IPS-20b (cell line): ENCODE results near the gene PDIA6.

ENCODE experiments used
- H3K27ac ChIP-seq: one replicate; pipeline ENCODE4 v1.5.1; 2013; ENCODE audit warnings: low read length
- H3K27me3 ChIP-seq: 2 replicates; pipeline ENCODE4 v1.6.1; 2013; ENCODE audit warnings: mild to moderate bottlenecking, low read length, inconsistent platforms; ENCODE audit not compliant: insufficient read depth
- H3K36me3 ChIP-seq: 2 replicates; pipeline ENCODE4 v1.6.1; 2013; ENCODE audit warnings: low read depth, mild to moderate bottlenecking, inconsistent platforms, low read length, moderate library complexity; ENCODE audit not compliant: insufficient read depth
- H3K4me1 ChIP-seq: 2 replicates; pipeline ENCODE4 v1.6.1; 2013; ENCODE audit warnings: mild to moderate bottlenecking, control low read depth, inconsistent platforms, low read length, moderate library complexity; ENCODE audit not compliant: insufficient read depth
- H3K4me3 ChIP-seq: 2 replicates; pipeline ENCODE4 v1.5.1; 2013; ENCODE audit warnings: mild to moderate bottlenecking, low read length, inconsistent platforms
- H3K9ac ChIP-seq: 2 replicates; pipeline ENCODE4 v1.6.1; 2013; ENCODE audit warnings: low read depth, mild to moderate bottlenecking, inconsistent platforms, low read length, moderate library complexity
- H3K9me3 ChIP-seq: 2 replicates; pipeline ENCODE4 v1.6.1; 2013; ENCODE audit warnings: mild to moderate bottlenecking, low read depth, low read length, inconsistent platforms; ENCODE audit not compliant: insufficient read depth

PDIA6 gene

DNA sequence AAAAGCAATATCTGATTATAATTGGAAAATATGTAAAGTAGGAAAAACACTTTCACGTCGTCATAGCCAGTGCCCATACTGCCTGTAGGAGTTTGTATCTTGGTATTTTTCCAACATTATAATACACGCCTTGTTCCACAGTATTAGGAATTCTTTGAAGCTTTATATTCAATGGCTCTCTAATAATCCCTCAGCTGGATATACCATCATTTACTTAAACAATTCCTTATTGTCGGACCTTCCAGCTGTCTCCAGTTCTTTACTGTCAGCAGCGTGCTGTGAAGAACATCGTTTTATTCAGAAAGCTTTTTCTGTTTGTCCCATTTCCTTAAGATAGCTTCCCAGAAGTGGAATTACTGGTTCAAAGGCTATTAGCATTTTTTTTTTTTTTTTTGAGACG is 59.4 kb downstream of the PDIA6 start:
- no peak overlapping the region for H3K27ac ChIP-seq
- no peaks in the 10 kb centered on the region for H3K27me3 ChIP-seq
- H3K4me3 ChIP-seq = no peak overlapping the region
- H3K4me1 ChIP-seq = no peaks in the 10 kb centered on the region
- H3K9ac ChIP-seq = no peak overlapping the region
- H3K9me3 ChIP-seq = no peaks in the 10 kb centered on the region
- no peaks in the 10 kb centered on the region for H3K36me3 ChIP-seq

DNA sequence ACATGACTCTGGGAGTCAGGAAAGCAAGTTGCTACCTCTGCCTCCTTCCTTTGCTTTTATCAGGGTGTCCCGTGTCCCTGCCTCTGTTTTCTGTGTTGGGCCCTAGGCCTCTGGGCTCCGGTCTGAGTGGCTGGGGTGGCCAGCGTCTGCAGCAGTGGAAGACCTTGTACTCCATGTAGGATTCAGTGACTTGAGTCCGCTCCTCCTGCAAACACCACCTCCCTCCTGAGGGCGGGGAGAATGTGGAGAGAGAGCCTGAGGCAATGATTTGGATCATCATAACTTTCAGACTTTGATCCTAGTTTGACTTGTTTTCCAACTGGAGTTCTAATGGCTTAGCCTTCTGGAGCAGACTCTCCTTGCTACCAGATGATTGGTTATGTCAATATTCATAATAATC is 60.3 kb downstream of the PDIA6 start:
- Histone ChIP-seq H3K27me3 (no peaks in the 10 kb centered on the region), H3K9me3 (no peaks in the 10 kb centered on the region), H3K4me3 (no peak overlapping the region), H3K4me1 (no peaks in the 10 kb centered on the region), H3K9ac (no peak overlapping the region), H3K36me3 (no peaks in the 10 kb centered on the region), H3K27ac (no peak overlapping the region)

- Histone ChIP-seq H3K4me3 (no peak overlapping the region), H3K27ac (no peak overlapping the region), H3K9me3 (no peaks in the 10 kb centered on the region), H3K36me3 (no peaks in the 10 kb centered on the region), H3K27me3 (no peaks in the 10 kb centered on the region), H3K9ac (no peak overlapping the region), H3K4me1 (no peaks in the 10 kb centered on the region)
These were observed 62.0 kb downstream of the PDIA6 start for GRCh38 chr2:10750610-10751009.

DNA sequence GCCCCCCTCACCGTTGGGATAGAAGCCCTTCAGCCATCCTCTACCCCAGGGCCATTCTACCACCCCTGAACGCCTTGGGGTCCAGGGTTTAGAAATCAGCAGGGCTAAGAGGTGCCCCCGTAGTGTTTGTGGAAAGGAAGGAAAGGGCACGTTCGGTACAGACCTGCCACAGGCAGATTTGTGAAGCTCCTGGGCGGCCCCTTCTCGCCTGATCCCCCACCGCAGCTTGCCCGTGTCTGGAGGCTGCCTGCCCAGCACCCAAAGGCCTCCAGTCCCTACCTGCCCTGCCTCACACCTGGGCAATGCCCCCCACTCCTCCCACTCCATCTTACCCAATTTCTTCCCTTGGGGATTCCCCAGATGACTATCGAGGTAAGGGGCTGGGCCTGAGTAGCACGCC is 69.9 kb downstream of the PDIA6 start:
- H3K36me3 ChIP-seq = no peaks in the 10 kb centered on the region
- H3K27ac ChIP-seq = no peak overlapping the region
- no peaks in the 10 kb centered on the region for H3K4me1 ChIP-seq
- H3K9me3 ChIP-seq = no peaks in the 10 kb centered on the region
- no peaks in the 10 kb centered on the region for H3K27me3 ChIP-seq
- H3K4me3 ChIP-seq = no peak overlapping the region
- no peak overlapping the region for H3K9ac ChIP-seq

DNA sequence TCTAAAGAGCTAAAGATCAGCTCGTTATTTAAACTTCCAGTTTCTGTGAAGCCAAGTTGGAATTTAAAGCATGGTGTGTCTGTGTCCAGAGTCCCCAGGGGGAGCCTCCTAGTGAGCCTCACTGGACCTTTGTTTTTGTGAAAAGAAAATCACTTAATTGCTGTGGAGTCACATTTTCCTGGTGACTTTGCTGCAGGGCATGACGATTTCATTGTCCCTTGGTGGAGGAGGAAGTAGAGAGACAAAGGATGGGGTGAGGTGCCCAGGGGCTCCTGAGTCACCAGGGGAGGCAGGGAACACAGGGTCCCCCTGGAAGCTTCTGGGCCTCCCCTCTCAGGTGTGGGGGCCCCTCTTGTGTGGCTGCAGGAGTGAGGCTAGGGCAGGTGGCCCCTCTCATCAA is 71.4 kb downstream of the PDIA6 start:
- Histone ChIP-seq H3K9me3 (no peaks in the 10 kb centered on the region), H3K27ac (no peak overlapping the region), H3K4me3 (no peak overlapping the region), H3K36me3 (no peaks in the 10 kb centered on the region), H3K9ac (no peak overlapping the region), H3K27me3 (no peaks in the 10 kb centered on the region), H3K4me1 (no peaks in the 10 kb centered on the region)

GRCh38 chr2:10740226-10740625 is 72.4 kb downstream of the PDIA6 start:
- Histone ChIP-seq H3K27me3 (no peaks in the 10 kb centered on the region), H3K4me1 (no peaks in the 10 kb centered on the region), H3K9ac (no peak overlapping the region), H3K9me3 (no peaks in the 10 kb centered on the region), H3K36me3 (no peaks in the 10 kb centered on the region), H3K27ac (no peak overlapping the region), H3K4me3 (no peak overlapping the region)

DNA sequence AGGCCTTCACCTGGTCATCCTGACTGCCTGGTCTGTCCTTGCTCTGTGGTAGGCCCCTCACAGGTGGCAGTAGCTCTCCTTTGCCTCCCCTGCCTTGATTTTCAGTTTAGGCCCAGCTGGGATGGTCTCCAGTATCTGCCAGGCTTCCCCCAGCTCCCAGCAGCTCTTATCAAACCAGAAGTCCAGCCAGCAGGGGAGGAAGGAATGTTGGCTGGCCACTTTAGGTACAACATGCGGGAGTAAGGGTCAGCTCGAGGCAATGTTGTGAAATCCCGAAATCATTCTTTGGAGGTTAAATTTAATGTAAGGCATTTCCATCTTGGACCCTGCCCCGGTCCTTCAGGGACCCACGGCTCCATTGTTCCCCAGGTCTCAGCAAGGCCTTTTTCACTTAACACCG is 74.4 kb downstream of the PDIA6 start:
- no peak overlapping the region for H3K4me3 ChIP-seq
- no peaks in the 10 kb centered on the region for H3K4me1 ChIP-seq
- no peaks in the 10 kb centered on the region for H3K36me3 ChIP-seq
- H3K9me3 ChIP-seq = no peaks in the 10 kb centered on the region
- H3K27ac ChIP-seq = no peak overlapping the region
- H3K27me3 ChIP-seq = no peaks in the 10 kb centered on the region
- H3K9ac ChIP-seq = no peak overlapping the region

- Histone ChIP-seq H3K27ac (no peak overlapping the region), H3K36me3 (no peaks in the 10 kb centered on the region), H3K4me1 (no peaks in the 10 kb centered on the region), H3K9me3 (no peaks in the 10 kb centered on the region), H3K9ac (no peak overlapping the region), H3K27me3 (no peaks in the 10 kb centered on the region), H3K4me3 (no peak overlapping the region)
These were observed 78.6 kb downstream of the PDIA6 start for GRCh38 chr2:10733980-10734379.

DNA sequence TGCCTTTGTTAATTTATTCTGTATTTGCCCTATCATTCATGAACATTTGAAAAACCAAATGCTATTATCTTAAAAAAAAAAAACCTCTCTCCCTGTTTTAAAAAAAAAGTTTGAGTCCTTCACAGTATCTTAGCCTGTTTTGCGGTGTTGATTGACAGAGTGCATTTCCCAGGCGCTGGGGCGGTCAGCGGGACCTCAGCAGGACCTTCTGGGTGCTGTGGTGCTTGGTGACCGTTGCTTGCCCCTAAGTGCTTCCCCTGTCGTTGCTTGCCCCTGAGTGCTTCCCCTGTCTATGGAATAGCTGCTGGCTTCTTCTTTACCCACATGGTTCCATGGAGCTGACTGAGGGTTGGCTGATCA is 79.0 kb downstream of the PDIA6 start:
- Histone ChIP-seq H3K4me1 (no peaks in the 10 kb centered on the region), H3K36me3 (no peaks in the 10 kb centered on the region), H3K9ac (no peak overlapping the region), H3K9me3 (no peaks in the 10 kb centered on the region), H3K27me3 (no peaks in the 10 kb centered on the region), H3K4me3 (no peak overlapping the region), H3K27ac (no peak overlapping the region)
